ENCODE results near the gene PRKAR2A.

- TF ChIP-seq POLR2A (IDR thresholded peaks at IDR 0.05) (no peak), CTCF (IDR thresholded peaks at IDR 0.05) (no peak)
Measured at GRCh38 chr3:48820612-48821324, 26.9 kb downstream of the PRKAR2A start.
